Central memory CD8-positive, alpha-beta T cell (primary cell): ENCODE results near the gene OSBP2.
A peak's percentile ranks its signal among the peaks of the same experiment; 100 is the strongest.
"Not testable (repeated sequence)": the region's sequence is repeated elsewhere in the genome, so short reads cannot be mapped to it uniquely, and the experiment has no call there.

Experiments used
- ATAC-seq: fragments of 150-1000 bp; cut with Tn5 transposase; replicated peaks from 2 replicates; pipeline ENCODE4 v1.10.0; 2022; ENCODE audit warnings: mild to moderate bottlenecking, moderate FRiP score, moderate number of reproducible peaks; ENCODE audit not compliant: poor library complexity, severe bottlenecking; ENCODE audit errors: extremely low read depth
- DNase-seq, 2 donors: peaks; one replicate each; pipeline ENCODE4 v3.0.0; 2021; ENCODE audit warnings: low spot score in 2 of 2
- H3K27ac Mint-ChIP-seq: one replicate; pipeline ENCODE4 v1.8.0; 2022; ENCODE audit warnings: low read depth, mild to moderate bottlenecking, moderate library complexity, mixed read lengths
- H3K27me3 Mint-ChIP-seq: one replicate; pipeline ENCODE4 v1.8.0; 2022; ENCODE audit warnings: mixed read lengths
- H3K36me3 Mint-ChIP-seq: one replicate; pipeline ENCODE4 v1.8.0; 2022; ENCODE audit warnings: mild to moderate bottlenecking, moderate library complexity, mixed read lengths; ENCODE audit not compliant: insufficient read depth
- H3K4me1 Mint-ChIP-seq: one replicate; pipeline ENCODE4 v1.8.0; 2022; ENCODE audit warnings: mixed read lengths
- H3K4me3 Mint-ChIP-seq: one replicate; pipeline ENCODE4 v1.8.0; 2022; ENCODE audit warnings: mild to moderate bottlenecking, moderate library complexity, mixed read lengths
- H3K9me3 Mint-ChIP-seq: one replicate; pipeline ENCODE4 v1.8.0; 2022; ENCODE audit warnings: mixed read lengths

OSBP2 gene

GRCh38 chr22:30755759-30756124 is 61.1 kb downstream of the OSBP2 start:
- ATAC-seq (no peak), DNase-seq (no peak)
- Mint-ChIP-seq H3K27me3 (peaks cover 15% of the 10 kb centered on the region), H3K9me3 (no peaks in the 10 kb centered on the region), H3K4me3 (no peak overlapping the region), H3K4me1 (no peaks in the 10 kb centered on the region), H3K27ac (no peak overlapping the region), H3K36me3 (no peaks in the 10 kb centered on the region)

GRCh38 chr22:30763815-30764673 is 69.4 kb downstream of the OSBP2 start:
- no peaks in the 10 kb centered on the region for H3K27me3 Mint-ChIP-seq
- H3K4me1 Mint-ChIP-seq = no peaks in the 10 kb centered on the region
- H3K9me3 Mint-ChIP-seq = no peaks in the 10 kb centered on the region
- no peak overlapping the region for H3K4me3 Mint-ChIP-seq
- peak in 1 of 2 donors; percentile 12 for DNase-seq
- no peaks in the 10 kb centered on the region for H3K36me3 Mint-ChIP-seq
- no peak for ATAC-seq
- no peak overlapping the region for H3K27ac Mint-ChIP-seq

GRCh38 chr22:30767661-30768060 is 73.0 kb downstream of the OSBP2 start:
- H3K27me3 Mint-ChIP-seq = no peaks in the 10 kb centered on the region
- H3K4me3 Mint-ChIP-seq = no peak overlapping the region
- DNase-seq = no peak
- no peaks in the 10 kb centered on the region for H3K4me1 Mint-ChIP-seq
- H3K36me3 Mint-ChIP-seq = no peaks in the 10 kb centered on the region
- no peak for ATAC-seq
- H3K9me3 Mint-ChIP-seq = no peaks in the 10 kb centered on the region
- H3K27ac Mint-ChIP-seq = no peak overlapping the region

- H3K4me1 Mint-ChIP-seq = no peaks in the 10 kb centered on the region
- DNase-seq = no peak
- H3K9me3 Mint-ChIP-seq = no peaks in the 10 kb centered on the region
- ATAC-seq = no peak
- H3K27ac Mint-ChIP-seq = no peak overlapping the region
- no peak overlapping the region for H3K4me3 Mint-ChIP-seq
- H3K36me3 Mint-ChIP-seq = no peaks in the 10 kb centered on the region
- H3K27me3 Mint-ChIP-seq = no peaks in the 10 kb centered on the region
Observed at GRCh38 chr22:30770716-30771115, 76.0 kb downstream of the OSBP2 start.

- DNase-seq = no peak
- no peaks in the 10 kb centered on the region for H3K27me3 Mint-ChIP-seq
- H3K4me3 Mint-ChIP-seq = no peak overlapping the region
- no peaks in the 10 kb centered on the region for H3K4me1 Mint-ChIP-seq
- no peaks in the 10 kb centered on the region for H3K9me3 Mint-ChIP-seq
- H3K27ac Mint-ChIP-seq = no peak overlapping the region
- H3K36me3 Mint-ChIP-seq = no peaks in the 10 kb centered on the region
- ATAC-seq = no peak
Observed at GRCh38 chr22:30773919-30774318, 79.2 kb downstream of the OSBP2 start.

GRCh38 chr22:30774566-30774965 is 79.9 kb downstream of the OSBP2 start:
- Mint-ChIP-seq H3K36me3 (no peaks in the 10 kb centered on the region), H3K9me3 (no peaks in the 10 kb centered on the region), H3K27me3 (no peaks in the 10 kb centered on the region), H3K4me1 (no peaks in the 10 kb centered on the region), H3K27ac (no peak overlapping the region), H3K4me3 (no peak overlapping the region)
- no peak for DNase-seq
- no peak for ATAC-seq

GRCh38 chr22:30776476-30776875 is 81.8 kb downstream of the OSBP2 start:
- no peaks in the 10 kb centered on the region for H3K36me3 Mint-ChIP-seq
- no peaks in the 10 kb centered on the region for H3K9me3 Mint-ChIP-seq
- H3K27ac Mint-ChIP-seq = no peak overlapping the region
- no peaks in the 10 kb centered on the region for H3K27me3 Mint-ChIP-seq
- H3K4me3 Mint-ChIP-seq = no peak overlapping the region
- no peak for ATAC-seq
- DNase-seq = no peak
- no peaks in the 10 kb centered on the region for H3K4me1 Mint-ChIP-seq

GRCh38 chr22:30777146-30777545 is 82.5 kb downstream of the OSBP2 start:
- not testable (repeated sequence) for H3K9me3 Mint-ChIP-seq, DNase-seq, H3K27me3 Mint-ChIP-seq, H3K27ac Mint-ChIP-seq, H3K4me3 Mint-ChIP-seq, H3K4me1 Mint-ChIP-seq, ATAC-seq, H3K36me3 Mint-ChIP-seq

- DNase-seq (no peak), ATAC-seq (no peak)
- Mint-ChIP-seq H3K4me3 (no peak overlapping the region), H3K27me3 (no peaks in the 10 kb centered on the region), H3K27ac (no peak overlapping the region), H3K36me3 (no peaks in the 10 kb centered on the region), H3K4me1 (no peaks in the 10 kb centered on the region), H3K9me3 (no peaks in the 10 kb centered on the region)
Observed at GRCh38 chr22:30777587-30777986, 82.9 kb downstream of the OSBP2 start.

- H3K36me3 Mint-ChIP-seq = no peaks in the 10 kb centered on the region
- no peak overlapping the region for H3K4me3 Mint-ChIP-seq
Observed at GRCh38 chr22:30778261-30778660, 83.6 kb downstream of the OSBP2 start.

GRCh38 chr22:30780026-30780425 is 85.4 kb downstream of the OSBP2 start:
- DNase-seq (no peak), ATAC-seq (no peak)
- Mint-ChIP-seq H3K9me3 (no peaks in the 10 kb centered on the region), H3K36me3 (no peaks in the 10 kb centered on the region), H3K27ac (no peak overlapping the region), H3K4me3 (no peak overlapping the region), H3K27me3 (no peaks in the 10 kb centered on the region), H3K4me1 (no peaks in the 10 kb centered on the region)

More at GRCh38 chr22:30778261-30778660, 83.6 kb downstream of the OSBP2 start:
- Mint-ChIP-seq H3K27ac (no peak overlapping the region), H3K4me1 (no peaks in the 10 kb centered on the region), H3K27me3 (no peaks in the 10 kb centered on the region), H3K9me3 (no peaks in the 10 kb centered on the region)
- no peak for DNase-seq
- no peak for ATAC-seq

- Mint-ChIP-seq H3K36me3 (no peaks in the 10 kb centered on the region), H3K27ac (no peak overlapping the region), H3K27me3 (no peaks in the 10 kb centered on the region), H3K9me3 (no peaks in the 10 kb centered on the region), H3K4me1 (no peaks in the 10 kb centered on the region), H3K4me3 (no peak overlapping the region)
- ATAC-seq = no peak
- no peak for DNase-seq
Observed at GRCh38 chr22:30781271-30781875, 86.7 kb downstream of the OSBP2 start.

- Mint-ChIP-seq H3K4me3 (no peak overlapping the region), H3K27me3 (no peaks in the 10 kb centered on the region), H3K9me3 (no peaks in the 10 kb centered on the region), H3K4me1 (no peaks in the 10 kb centered on the region), H3K36me3 (no peaks in the 10 kb centered on the region), H3K27ac (no peak overlapping the region)
- ATAC-seq (no peak), DNase-seq (no peak)
Observed at GRCh38 chr22:30782613-30783012, 87.9 kb downstream of the OSBP2 start.
